Stimulated activated CD4-positive, alpha-beta T cell treated with anti-CD3 and anti-CD28 coated beads, Interleukin-1b, Interleukin-23, amount 100 ng/mL, for 48 hours (primary cell): ENCODE results near the gene USF3.

Source experiments
- DNase-seq: peaks from one replicate; pipeline ENCODE4 v3.0.0-alpha.2; 2020

The USF3 gene

GRCh38 chr3:113606539-113607218 is 89.8 kb downstream of the USF3 start:
- peak; percentile 55 for DNase-seq

GRCh38 chr3:113602836-113603235 is 93.6 kb downstream of the USF3 start:
- no peak for DNase-seq

- no peak for DNase-seq
Measured at GRCh38 chr3:113602256-113602655, 94.2 kb downstream of the USF3 start.

DNA sequence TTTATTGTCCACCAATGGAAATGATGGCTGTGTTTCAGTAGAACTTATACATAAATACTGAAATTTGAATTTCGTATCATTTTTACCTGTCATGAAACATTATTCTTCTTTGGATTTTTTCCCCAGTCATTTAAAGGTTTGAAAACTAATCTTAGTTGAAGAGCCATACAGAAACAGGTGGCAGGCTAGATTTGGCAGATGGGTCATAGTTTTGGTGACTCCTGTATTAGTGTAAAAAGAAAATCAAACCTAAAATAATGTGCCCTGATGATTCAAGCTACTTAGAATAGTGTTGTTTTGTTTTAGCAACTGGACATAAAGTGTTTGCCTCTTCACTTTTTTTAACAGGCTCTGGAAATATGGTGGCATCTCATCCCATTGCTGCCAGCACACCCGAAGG is 95.2 kb downstream of the USF3 start:
- no peak for DNase-seq

DNA sequence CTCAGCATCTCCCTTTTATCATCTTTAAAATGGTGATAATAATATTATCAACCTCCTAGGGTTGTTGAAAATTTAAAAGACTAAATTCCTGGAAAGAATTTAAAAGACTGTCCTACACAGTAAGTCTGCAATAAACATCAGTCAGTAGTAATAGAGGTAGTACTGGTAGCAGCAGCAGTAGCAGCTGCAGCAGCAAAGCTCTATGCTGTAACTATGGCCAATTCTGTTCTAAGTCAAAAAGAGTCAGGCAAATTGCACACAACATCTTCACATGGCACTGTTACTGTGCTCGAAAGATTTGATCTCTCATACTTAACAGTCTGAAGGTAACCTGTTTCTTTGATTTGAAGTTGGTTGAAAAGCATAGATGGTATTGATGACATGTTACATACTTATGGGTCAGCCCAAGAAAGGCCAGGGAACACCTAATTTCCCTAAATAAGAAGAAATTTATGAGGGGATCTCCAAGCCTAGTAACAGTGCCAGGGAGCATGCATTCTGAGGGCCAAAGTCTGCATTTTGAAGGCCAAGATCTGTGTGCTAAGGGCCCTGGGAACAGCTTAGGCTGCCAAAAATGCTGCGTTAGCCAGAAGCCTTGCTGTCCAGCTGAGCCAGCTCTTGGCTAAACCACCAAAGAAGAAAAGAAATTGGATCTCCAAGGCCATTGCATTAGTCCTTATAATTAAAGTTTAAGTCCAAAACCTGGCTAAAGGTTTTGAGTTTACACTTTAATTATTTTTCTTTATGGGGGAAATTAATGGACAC is 95.8 kb downstream of the USF3 start:
- DNase-seq: no peak
